NCI-H526 treated with DMSO at 0.1 percent for 48 hours (cell line): ENCODE data around the gene CNOT1.
"Not testable (repeated sequence)": the region's sequence is repeated elsewhere in the genome, so short reads cannot be mapped to it uniquely, and the experiment has no call there.

Experiments used
- DNase-seq: peaks from one replicate; lab custom pipeline; 2025; lab: John Stamatoyannopoulos, UW

The CNOT1 gene

DNA sequence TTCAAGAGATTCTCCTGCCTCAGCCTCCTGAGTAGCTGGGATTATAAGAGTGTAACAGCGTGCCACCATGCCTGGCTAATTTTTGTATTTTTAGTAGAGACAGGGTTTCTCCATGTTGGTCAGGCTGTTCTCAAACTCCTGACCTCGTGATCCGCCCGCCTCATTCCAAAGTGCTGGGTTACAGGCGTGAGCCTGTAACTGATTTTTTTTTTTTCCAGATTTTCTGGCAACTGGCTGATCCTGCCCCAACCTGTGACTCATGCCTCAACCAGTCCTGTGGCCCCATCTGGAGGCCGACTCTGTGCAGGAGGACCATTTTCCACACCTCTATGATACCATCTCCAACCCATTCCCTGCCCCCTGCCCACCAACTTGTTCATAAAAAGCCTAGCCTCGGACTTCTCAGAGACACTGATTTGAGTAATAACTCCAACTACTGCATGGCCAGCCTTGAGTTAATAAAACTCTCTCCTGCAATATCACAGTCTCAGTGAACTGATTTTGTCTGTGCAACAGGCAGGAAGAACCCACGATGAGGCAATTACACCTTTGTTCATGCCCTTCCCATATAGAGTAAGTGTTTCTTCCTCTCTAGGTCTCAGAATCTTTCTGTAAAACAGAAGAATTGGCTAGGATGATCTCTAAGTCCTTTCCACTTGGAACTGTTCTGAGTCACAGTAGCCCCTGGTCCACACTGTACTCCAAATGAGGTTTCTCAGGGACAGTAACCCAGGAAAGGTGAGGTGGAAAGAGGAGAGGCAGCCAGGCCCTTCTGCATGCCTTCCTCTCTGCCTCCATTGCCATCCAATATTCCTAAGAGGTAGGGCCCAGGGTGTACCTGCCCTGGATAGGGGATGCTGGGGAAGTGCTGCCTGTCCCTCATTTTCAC, 8.8 kb upstream of the CNOT1 start:
- no peak for DNase-seq

DNA sequence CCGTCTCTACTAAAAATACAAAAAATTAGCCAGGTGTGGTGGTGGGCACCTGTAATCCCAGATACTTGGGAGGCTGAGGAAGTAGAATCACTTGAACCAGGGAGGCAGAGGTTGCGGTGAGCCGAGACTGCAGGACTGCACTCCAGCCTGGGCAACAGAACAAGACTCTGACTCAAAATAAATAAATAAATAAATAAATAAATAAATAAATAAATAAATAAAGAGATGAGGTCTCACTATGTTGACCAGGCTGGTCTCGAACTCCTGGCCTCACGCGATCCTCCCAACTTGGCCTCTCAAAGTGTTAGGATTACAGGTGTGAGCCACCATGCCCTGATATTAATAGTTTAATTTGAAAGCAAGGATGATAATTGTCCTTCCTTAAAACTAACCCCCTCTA, 7.4 kb upstream of the CNOT1 start:
- DNase-seq: not testable (repeated sequence)

GRCh38 chr16:58636466-58636865, 6.8 kb upstream of the CNOT1 start:
- peak; percentile 7 for DNase-seq

GRCh38 chr16:58635502-58635901, 5.9 kb upstream of the CNOT1 start:
- DNase-seq: no peak

DNA sequence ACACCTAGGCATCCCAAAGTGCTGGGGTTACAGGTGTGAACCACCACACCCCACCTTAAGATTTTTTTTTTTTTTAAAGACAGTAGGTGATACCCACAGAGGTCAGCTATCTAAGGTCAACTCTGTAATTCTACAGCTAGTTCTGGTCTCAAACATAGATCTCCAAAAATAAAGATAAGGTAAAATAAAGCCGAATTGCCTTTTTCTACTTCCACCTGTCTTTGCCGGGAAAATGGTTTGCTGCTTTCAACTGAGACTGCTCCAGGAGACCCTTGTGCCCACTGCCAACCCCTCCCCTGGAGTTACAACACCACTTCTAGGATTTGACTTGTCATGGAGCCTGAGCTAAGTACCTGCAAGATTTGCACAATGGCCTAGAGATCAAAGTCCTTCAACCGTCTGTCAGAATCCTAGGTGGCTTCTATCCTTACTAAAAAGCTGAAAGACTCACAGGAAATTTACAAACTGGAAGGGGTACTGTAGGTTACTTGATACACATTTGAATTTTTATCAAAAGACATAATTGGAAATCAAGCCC, 4.7 kb upstream of the CNOT1 start:
- DNase-seq: no peak

GRCh38 chr16:58628845-58629732, 537 bp downstream of the CNOT1 start:
- DNase-seq: no peak

- DNase-seq: no peak
These were observed 5.4 kb downstream of the CNOT1 start for GRCh38 chr16:58624209-58624608.

DNA sequence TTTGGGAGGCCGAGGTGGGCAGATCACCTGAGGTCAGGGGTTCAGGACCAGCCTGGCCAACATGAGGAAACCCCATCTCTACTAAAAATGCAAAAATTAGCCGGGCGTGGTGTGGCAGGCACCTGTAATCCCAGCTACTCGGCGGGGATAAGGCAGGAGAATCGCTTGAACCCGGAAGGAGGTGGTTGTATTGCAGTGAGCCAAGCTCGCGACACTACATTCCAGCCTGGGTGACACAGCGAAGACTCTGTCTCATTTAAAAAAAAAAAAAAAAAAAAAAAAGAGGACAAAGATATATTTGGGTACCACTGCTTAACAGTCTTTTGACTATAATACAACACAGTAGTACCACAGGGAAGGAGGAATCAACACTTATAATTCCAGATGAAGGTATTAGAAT, 9.2 kb downstream of the CNOT1 start:
- no peak for DNase-seq

- no peak for DNase-seq
These were observed 14.3 kb downstream of the CNOT1 start for GRCh38 chr16:58615280-58615679.

GRCh38 chr16:58614860-58615259, 14.8 kb downstream of the CNOT1 start:
- no peak for DNase-seq

DNA sequence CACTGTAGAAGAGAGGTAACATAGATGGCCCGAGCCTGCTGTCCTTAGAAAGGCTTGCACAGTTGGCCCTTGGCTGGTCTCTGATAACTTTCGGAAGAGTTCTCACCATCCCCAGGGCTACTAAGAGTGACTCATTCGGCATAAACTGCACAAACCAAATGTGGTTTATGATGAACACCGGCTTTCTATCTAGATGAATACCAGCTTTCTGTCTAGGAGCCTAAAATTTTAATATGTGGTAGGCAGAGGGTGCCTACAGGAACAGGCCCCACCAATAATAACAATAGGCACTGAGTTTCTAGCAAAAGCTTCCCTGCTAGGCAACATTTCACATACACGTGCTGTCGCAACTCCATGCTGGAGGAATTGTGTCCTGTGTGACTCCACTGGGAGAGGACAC, 15.4 kb downstream of the CNOT1 start:
- no peak for DNase-seq

DNA sequence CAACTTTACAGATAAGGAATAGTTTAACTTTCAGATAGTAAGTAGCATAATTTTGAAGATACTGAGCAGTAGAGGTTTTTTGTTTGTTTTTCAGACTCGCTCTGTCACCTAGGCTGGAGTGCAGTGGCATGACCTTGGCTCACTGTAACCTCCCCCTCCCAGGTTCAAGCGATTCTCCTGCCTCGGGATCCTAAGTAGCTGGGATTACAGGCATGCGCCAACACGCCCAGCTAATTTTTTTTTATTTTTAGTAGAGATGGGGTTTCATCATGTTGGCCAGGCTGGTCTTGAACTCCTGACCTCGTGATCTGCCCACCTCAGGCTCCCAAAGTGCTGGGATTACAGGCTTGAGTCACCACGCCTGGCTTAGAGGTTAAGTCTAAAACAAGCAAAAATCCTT, 16.7 kb downstream of the CNOT1 start:
- DNase-seq: not testable (repeated sequence)

DNA sequence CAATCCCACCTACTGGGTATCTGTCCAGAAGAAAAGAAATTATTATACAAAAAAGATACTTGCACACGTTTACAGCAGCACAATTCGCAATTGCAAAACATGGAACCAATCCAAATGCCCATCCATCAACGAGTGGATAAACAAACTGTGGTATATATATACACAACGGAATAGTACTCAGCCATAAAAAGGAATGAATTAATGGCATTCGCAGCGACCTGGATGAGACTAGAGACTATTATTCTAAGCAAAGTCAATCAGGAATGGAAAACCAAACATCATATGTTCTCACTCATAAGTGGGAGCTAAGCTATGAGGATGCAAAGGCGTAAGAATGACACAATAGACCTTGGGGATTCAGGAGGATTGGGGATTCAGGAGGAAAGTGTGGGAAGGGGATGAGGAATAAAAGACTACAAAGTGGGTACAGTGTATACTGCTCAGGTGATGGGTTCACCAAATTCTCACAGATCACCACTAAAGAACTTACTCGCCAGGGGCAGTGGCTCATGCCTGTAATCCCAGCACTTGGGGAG, 21.0 kb downstream of the CNOT1 start:
- DNase-seq: no peak

GRCh38 chr16:58605562-58605961, 24.1 kb downstream of the CNOT1 start:
- no peak for DNase-seq

DNA sequence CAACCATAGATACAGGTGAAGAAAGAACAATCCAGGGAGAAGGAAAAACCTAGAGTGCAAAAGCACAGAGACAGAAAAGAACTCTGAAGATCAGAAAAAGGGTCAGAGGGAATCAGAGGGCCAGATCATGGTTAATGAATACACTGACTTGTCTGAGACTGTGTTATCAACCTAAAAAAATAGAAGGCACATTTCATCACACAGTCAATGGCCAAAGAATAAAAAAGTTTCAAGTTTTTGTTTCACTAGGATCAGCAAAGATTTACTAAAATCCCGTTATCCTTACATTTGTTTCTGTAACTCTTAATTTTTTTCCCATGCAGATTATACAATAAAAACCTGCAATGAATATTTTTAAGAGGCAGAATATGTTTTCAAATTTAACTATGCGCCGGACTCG, 38.5 kb downstream of the CNOT1 start:
- DNase-seq: no peak

- no peak for DNase-seq
These were observed 40.2 kb downstream of the CNOT1 start for GRCh38 chr16:58589326-58589905.

DNA sequence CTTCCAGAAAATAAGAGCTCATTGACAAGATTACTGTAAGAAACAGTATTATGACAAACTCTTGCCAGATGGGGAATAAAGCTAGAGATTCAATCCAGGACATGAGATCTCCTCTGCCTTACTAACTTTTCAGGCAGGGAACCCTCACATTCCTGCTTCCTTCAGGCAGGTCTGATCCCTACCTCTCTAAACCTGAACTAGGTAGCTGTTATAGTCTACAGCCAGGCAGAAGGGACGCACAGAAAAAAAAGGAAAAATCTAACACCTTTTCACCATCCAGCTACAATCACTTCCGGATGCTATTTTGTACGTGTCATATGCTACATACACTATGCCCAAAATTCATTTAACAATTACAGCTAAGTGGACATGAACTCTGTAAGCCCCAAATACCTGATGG, 41.2 kb downstream of the CNOT1 start:
- no peak for DNase-seq

GRCh38 chr16:58586340-58587030, 43.1 kb downstream of the CNOT1 start:
- no peak for DNase-seq

DNA sequence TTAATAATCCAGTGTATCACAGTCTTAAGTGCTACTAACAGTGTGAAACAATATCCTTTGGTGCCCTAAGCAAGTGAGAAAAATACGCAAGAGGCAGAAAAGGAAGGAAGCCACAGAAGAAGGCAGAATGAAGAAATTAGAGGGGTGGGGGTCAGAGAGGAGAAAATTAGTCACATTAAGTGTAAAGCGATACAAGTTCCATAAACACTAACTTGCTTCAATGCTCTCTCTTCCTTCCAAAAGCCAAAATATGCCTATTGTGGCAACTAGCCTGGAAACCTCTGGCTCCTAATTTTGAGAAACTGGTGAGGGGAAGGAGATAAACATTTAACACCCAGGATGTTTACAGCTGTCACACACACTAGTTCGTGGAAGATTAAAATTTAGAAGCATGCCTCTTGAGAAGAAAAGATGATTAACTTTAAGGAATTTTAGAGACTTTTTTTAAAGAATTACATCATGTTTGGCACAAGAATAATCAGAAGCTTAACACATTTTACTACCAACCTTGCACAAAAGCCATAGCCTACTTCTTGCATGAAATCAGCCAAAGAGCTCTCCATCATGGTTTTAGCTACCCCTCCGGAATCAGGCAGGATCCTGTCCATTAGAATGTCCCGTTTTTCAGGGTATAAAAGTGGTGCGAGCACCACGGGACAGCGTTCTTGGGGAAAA, 44.7 kb downstream of the CNOT1 start:
- no peak for DNase-seq

GRCh38 chr16:58582971-58583765, 46.5 kb downstream of the CNOT1 start:
- no peak for DNase-seq
